MM.1S (cell line): ENCODE measurements around the gene RC3H2.

ENCODE experiments used
- EZH2 ChIP-seq: fragments of 300-600 bp; sonication (generic); optimal IDR thresholded peaks from 2 replicates; pipeline ENCODE3; 2017; ENCODE audit warnings: low read depth, mild to moderate bottlenecking, antibody characterized with exemption, low read length, mixed read lengths
- TF ChIP-seq, protein P1 (sequence below): fragments of 300-600 bp; sonication (generic); IDR thresholded peaks from 2 replicates; pipeline ENCODE4 v1.5.1; 2016; ENCODE audit warnings: antibody characterized with exemption, low read length, mixed read lengths

GRCh38 chr9:122816163-122816867 is 88.8 kb downstream of the RC3H2 start:
- no peak for TF ChIP-seq EZH2
- TF ChIP-seq, protein P1, sequence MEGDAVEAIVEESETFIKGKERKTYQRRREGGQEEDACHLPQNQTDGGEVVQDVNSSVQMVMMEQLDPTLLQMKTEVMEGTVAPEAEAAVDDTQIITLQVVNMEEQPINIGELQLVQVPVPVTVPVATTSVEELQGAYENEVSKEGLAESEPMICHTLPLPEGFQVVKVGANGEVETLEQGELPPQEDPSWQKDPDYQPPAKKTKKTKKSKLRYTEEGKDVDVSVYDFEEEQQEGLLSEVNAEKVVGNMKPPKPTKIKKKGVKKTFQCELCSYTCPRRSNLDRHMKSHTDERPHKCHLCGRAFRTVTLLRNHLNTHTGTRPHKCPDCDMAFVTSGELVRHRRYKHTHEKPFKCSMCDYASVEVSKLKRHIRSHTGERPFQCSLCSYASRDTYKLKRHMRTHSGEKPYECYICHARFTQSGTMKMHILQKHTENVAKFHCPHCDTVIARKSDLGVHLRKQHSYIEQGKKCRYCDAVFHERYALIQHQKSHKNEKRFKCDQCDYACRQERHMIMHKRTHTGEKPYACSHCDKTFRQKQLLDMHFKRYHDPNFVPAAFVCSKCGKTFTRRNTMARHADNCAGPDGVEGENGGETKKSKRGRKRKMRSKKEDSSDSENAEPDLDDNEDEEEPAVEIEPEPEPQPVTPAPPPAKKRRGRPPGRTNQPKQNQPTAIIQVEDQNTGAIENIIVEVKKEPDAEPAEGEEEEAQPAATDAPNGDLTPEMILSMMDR: no peak
